Cortex of kidney (tissue), 1 donor: ENCODE results near the gene SH3D19.
"Not testable (repeated sequence)": the region's sequence is repeated elsewhere in the genome, so short reads cannot be mapped to it uniquely, and the experiment has no call there.

Experiments used
- DNase-seq: peaks from one replicate; lab custom pipeline; 2025; lab: John Stamatoyannopoulos, UW

The SH3D19 gene

GRCh38 chr4:151321586-151321985 is 3.8 kb downstream of the SH3D19 start:
- DNase-seq = no peak

GRCh38 chr4:151319490-151319889 is 5.9 kb downstream of the SH3D19 start:
- DNase-seq = no peak

GRCh38 chr4:151318307-151319006 is 6.9 kb downstream of the SH3D19 start:
- no peak for DNase-seq

GRCh38 chr4:151316645-151317044 is 8.8 kb downstream of the SH3D19 start:
- DNase-seq = no peak

GRCh38 chr4:151315212-151315886 is 10.1 kb downstream of the SH3D19 start:
- DNase-seq = no peak

- DNase-seq = no peak
Observed at GRCh38 chr4:151314479-151314878, 10.9 kb downstream of the SH3D19 start.

- no peak for DNase-seq
Observed at GRCh38 chr4:151314010-151314355, 11.4 kb downstream of the SH3D19 start.

- DNase-seq = no peak
Observed at GRCh38 chr4:151313306-151314009, 11.9 kb downstream of the SH3D19 start.

GRCh38 chr4:151310124-151310728 is 15.2 kb downstream of the SH3D19 start:
- DNase-seq = no peak

- no peak for DNase-seq
Observed at GRCh38 chr4:151304755-151305154, 20.6 kb downstream of the SH3D19 start.

- no peak for DNase-seq
Observed at GRCh38 chr4:151304226-151304625, 21.2 kb downstream of the SH3D19 start.

- no peak for DNase-seq
Observed at GRCh38 chr4:151302432-151302831, 23.0 kb downstream of the SH3D19 start.

GRCh38 chr4:151297170-151297569 is 28.2 kb downstream of the SH3D19 start:
- no peak for DNase-seq

GRCh38 chr4:151296227-151296626 is 29.2 kb downstream of the SH3D19 start:
- DNase-seq = no peak

GRCh38 chr4:151294833-151295496 is 30.4 kb downstream of the SH3D19 start:
- no peak for DNase-seq

GRCh38 chr4:151292038-151292437 is 33.4 kb downstream of the SH3D19 start:
- no peak for DNase-seq

GRCh38 chr4:151291485-151291884 is 33.9 kb downstream of the SH3D19 start:
- DNase-seq = no peak

- DNase-seq = no peak
Observed at GRCh38 chr4:151287409-151287808, 38.0 kb downstream of the SH3D19 start.

GRCh38 chr4:151284534-151285245 is 40.7 kb downstream of the SH3D19 start:
- DNase-seq = no peak

GRCh38 chr4:151276787-151277562 is 48.4 kb downstream of the SH3D19 start, which contains the start of gene PRSS48:
PRSS48 (plus strand) TSS chr4:151277161; CDS start chr4:151277173, 12 bp downstream.
- DNase-seq = no peak

- not testable (repeated sequence) for DNase-seq
Observed at GRCh38 chr4:151268905-151269304, 56.5 kb downstream of the SH3D19 start.
